Hepatocyte (in vitro differentiated cells): ENCODE data around the gene C1QL4.
"Not testable (repeated sequence)": the region's sequence is repeated elsewhere in the genome, so short reads cannot be mapped to it uniquely, and the experiment has no call there.

Experiments
- CTCF ChIP-seq: fragments of 200-600 bp; sonication (generic); IDR thresholded peaks from 2 replicates; pipeline ENCODE4 v1.5.1; 2016; ENCODE audit warnings: antibody characterized with exemption, mild to moderate bottlenecking; ENCODE audit not compliant: poor library complexity
- EZH2 ChIP-seq: fragments of 200-600 bp; sonication (generic); IDR thresholded peaks from 2 replicates; pipeline ENCODE4 v1.6.1; 2016; ENCODE audit warnings: antibody characterized with exemption, mild to moderate bottlenecking, borderline replicate concordance

DNA sequence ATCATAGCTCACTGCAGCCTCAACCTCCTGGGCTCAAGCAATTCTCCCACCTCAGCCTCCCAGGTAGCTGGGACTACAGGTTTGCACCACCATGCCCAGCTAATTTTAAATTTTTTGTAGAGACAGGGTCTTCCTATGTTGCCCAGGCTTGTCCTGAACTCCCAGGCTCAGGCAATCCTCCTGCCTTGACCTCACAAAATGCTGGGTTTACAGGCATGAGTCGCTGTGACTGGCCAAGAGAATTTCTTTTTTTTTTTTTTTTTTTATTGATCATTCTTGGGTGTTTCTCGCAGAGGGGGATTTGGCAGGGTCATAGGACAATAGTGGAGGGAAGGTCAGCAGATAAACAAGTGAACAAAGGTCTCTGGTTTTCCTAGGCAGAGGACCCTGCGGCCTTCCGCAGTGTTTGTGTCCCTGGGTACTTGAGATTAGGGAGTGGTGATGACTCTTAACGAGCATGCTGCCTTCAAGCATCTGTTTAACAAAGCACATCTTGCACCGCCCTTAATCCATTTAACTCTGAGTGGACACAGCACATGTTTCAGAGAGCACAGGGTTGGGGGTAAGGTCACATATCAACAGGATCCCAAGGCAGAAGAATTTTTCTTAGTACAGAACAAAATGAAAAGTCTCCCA, 54.1 kb downstream of the C1QL4 start:
- not testable (repeated sequence) for TF ChIP-seq CTCF, EZH2
